DMS79 treated with DMSO at 0.1 percent for 48 hours (cell line): ENCODE measurements around the gene NOX4.
"Not testable (repeated sequence)": the region's sequence is repeated elsewhere in the genome, so short reads cannot be mapped to it uniquely, and the experiment has no call there.

Experiments used
- DNase-seq: peaks from one replicate; lab custom pipeline; 2025; lab: John Stamatoyannopoulos, UW

NOX4 gene

GRCh38 chr11:89295023-89295422 lies 196.2 kb downstream of the NOX4 start:
- not testable (repeated sequence) for DNase-seq

DNA sequence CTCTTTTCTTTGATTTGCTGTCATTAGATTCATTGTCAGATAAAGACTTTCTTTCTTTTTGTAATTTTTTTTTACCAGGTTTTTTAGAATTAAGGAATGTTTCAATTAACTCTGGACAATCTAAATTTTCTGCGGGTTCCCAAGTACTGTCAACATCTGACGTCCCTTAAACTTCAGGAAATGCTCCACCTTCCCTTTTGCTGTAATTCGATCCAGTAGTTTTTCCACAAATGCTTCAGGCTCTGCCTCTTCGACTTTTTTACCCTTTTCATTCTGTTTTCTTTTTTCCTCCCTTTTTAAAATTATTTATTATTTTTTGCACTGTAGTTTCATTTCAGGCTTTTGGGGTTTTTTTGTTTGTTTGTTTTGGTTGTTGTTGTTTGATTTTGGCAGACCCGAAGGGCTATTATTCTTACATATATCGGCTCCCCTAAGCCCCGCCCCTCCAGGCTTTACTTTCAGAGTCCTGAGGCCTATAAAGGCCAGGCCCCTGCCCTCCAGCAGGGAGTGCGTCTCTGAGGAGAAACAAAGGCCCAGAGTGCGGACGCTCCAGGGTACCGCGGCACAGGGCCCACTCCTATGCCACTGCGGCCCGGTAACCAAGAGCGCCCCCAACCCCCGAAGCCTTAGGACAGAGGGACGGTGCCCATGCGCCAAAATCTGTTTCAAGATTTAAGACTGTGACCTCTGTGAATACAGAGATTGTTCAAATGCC lies 197.1 kb downstream of the NOX4 start:
- no peak for DNase-seq

DNA sequence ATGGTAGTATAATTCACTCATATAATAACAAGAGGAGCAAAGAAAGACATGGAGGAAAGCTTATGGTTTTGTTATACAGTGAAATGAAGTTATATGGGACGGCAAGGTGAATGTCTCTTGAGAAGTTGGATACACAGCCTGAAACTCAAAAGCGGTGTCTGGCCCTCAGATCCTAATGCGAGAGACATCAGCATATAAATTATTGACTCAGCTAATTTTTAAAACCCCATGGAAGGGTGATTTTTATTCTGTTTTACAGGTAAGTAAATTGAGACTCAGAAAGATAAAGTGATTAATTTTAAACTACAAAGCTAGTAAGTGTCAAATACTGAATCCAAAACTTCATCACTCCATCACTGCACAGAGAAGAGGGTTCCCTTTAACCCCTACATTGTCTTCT lies 203.2 kb downstream of the NOX4 start:
- DNase-seq: not testable (repeated sequence)

DNA sequence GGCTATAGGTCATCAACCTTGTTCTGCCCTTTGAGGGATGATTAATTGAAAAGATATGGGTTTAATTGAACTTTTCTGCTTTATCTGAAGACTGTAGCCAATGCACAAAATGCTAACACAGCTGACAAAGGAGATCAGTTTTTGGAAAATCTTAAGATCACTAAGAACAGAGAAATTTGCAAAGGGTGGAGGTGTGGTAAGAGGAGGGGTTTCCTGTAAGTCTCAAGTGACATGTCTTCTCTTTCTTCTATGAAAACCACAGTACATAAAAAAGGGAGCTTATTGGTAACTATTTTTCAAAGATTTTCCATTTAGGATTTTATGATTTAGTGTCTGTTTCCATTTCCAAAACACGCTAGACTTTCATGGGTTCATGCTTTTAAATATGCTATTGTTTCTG lies 204.6 kb downstream of the NOX4 start:
- DNase-seq: not testable (repeated sequence)

GRCh38 chr11:89281032-89281677 lies 210.0 kb downstream of the NOX4 start:
- not testable (repeated sequence) for DNase-seq

- no peak for DNase-seq
These were observed 212.0 kb downstream of the NOX4 start for GRCh38 chr11:89279176-89279575.

DNA sequence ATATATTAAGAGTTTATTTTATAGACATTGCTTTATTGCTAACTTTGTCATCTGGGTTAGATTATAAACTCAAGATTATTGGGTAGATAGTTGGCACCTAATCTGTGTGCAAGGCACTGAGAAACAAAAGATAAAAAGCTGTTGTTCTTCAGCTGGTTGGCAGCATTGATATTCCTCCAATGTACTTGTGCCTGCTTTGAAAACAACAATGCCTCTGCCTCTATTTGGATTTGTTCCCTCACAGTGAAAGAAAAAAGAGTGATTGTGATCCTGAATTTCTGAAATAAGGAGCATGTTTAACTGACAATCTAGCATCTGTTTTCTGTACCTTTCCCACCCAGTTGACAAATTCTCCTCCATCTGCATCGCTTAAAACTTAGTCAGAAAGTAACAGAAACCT lies 215.2 kb downstream of the NOX4 start:
- no peak for DNase-seq
